Measurements from ENCODE around the gene CCDC27.

CCDC27 gene

GRCh38 chr1:3761296-3762010 lies 9.2 kb downstream of the CCDC27 start:
- H3K27ac ChIP-seq (ENCODE audit: poor library complexity, severe bottlenecking), result no peak overlapping the region
- TF ChIP-seq CTCF (IDR thresholded peaks at IDR 0.05; ENCODE audit: poor library complexity, severe bottlenecking), result no peak
- ATAC-seq (ENCODE audit: low read depth) (no peak), DNase-seq (ENCODE audit: low spot score) (no peak)
- peaks cover 11% of the 10 kb centered on the region for H3K27me3 ChIP-seq (ENCODE audit: insufficient read depth, poor library complexity, severe bottlenecking)
- no peak overlapping the region for H3K4me3 ChIP-seq (ENCODE audit: severe bottlenecking)
- H3K4me1 ChIP-seq (ENCODE audit: insufficient read depth, poor library complexity, severe bottlenecking), result no peaks in the 10 kb centered on the region
- peaks cover 4% of the 10 kb centered on the region for H3K9me3 ChIP-seq (ENCODE audit: severe bottlenecking)
- H3K36me3 ChIP-seq (ENCODE audit: low read depth), result no peaks in the 10 kb centered on the region

GRCh38 chr1:3762151-3762872 lies 10.1 kb downstream of the CCDC27 start:
- peaks cover 11% of the 10 kb centered on the region for H3K27me3 ChIP-seq (ENCODE audit: insufficient read depth, poor library complexity, severe bottlenecking)
- no peaks in the 10 kb centered on the region for H3K4me1 ChIP-seq (ENCODE audit: insufficient read depth, poor library complexity, severe bottlenecking)
- H3K27ac ChIP-seq (ENCODE audit: poor library complexity, severe bottlenecking), result no peak overlapping the region
- peaks cover 4% of the 10 kb centered on the region for H3K9me3 ChIP-seq (ENCODE audit: severe bottlenecking)
- H3K36me3 ChIP-seq (ENCODE audit: low read depth), result no peaks in the 10 kb centered on the region
- no peak for TF ChIP-seq CTCF (IDR thresholded peaks at IDR 0.05; ENCODE audit: poor library complexity, severe bottlenecking)
- peak; percentile 56 for DNase-seq (ENCODE audit: low spot score)
- no peak overlapping the region for H3K4me3 ChIP-seq (ENCODE audit: severe bottlenecking)
- ATAC-seq (ENCODE audit: low read depth), result no peak

- Histone ChIP-seq H3K9me3 (ENCODE audit: severe bottlenecking) (peaks cover 4% of the 10 kb centered on the region), H3K27me3 (ENCODE audit: insufficient read depth, poor library complexity, severe bottlenecking) (peaks cover 11% of the 10 kb centered on the region), H3K4me3 (ENCODE audit: severe bottlenecking) (no peak overlapping the region), H3K36me3 (ENCODE audit: low read depth) (no peaks in the 10 kb centered on the region), H3K4me1 (ENCODE audit: insufficient read depth, poor library complexity, severe bottlenecking) (no peaks in the 10 kb centered on the region), H3K27ac (ENCODE audit: poor library complexity, severe bottlenecking) (no peak overlapping the region)
- TF ChIP-seq CTCF (IDR thresholded peaks at IDR 0.05; ENCODE audit: poor library complexity, severe bottlenecking), result no peak
- DNase-seq (ENCODE audit: low spot score) (peak; percentile 62), ATAC-seq (ENCODE audit: low read depth) (no peak)
Measured at GRCh38 chr1:3762873-3763228, 10.6 kb downstream of the CCDC27 start.

- DNase-seq (ENCODE audit: low spot score), result peak; percentile 49
- Histone ChIP-seq H3K36me3 (ENCODE audit: low read depth) (no peaks in the 10 kb centered on the region), H3K4me1 (ENCODE audit: insufficient read depth, poor library complexity, severe bottlenecking) (no peaks in the 10 kb centered on the region), H3K9me3 (ENCODE audit: severe bottlenecking) (peaks cover 4% of the 10 kb centered on the region), H3K27me3 (ENCODE audit: insufficient read depth, poor library complexity, severe bottlenecking) (peaks cover 11% of the 10 kb centered on the region), H3K27ac (ENCODE audit: poor library complexity, severe bottlenecking) (no peak overlapping the region), H3K4me3 (ENCODE audit: severe bottlenecking) (no peak overlapping the region)
- TF ChIP-seq CTCF (IDR thresholded peaks at IDR 0.05; ENCODE audit: poor library complexity, severe bottlenecking), result no peak
- ATAC-seq (ENCODE audit: low read depth), result no peak
Measured at GRCh38 chr1:3763351-3764125, 11.3 kb downstream of the CCDC27 start.
